HepG2 (cell line): ENCODE measurements around the gene TANGO2. TPM values are rescaled to one million over a fixed set of nuclear protein-coding genes. Genes with fewer than 3 reads are reported as not detected.
A peak's percentile ranks its signal among the peaks of the same experiment; 100 is the strongest.

Source experiments
- AKAP8 ChIP-seq: sonication (generic); formaldehyde crosslinking; IDR thresholded peaks from 2 replicates; pipeline ENCODE4 v1.5.1; 2020; ENCODE audit warnings: mild to moderate bottlenecking, missing genetic modification reagents
- CSRNP1 ChIP-seq: sonication (generic); formaldehyde crosslinking; IDR thresholded peaks from 2 replicates; pipeline ENCODE4 v1.8.1; 2023; ENCODE audit warnings: mild to moderate bottlenecking, missing genetic modification reagents
- E2F2 ChIP-seq: sonication (generic); formaldehyde crosslinking; IDR thresholded peaks from 2 replicates; pipeline ENCODE4 v1.4.0; 2020; ENCODE audit warnings: missing genetic modification reagents, borderline replicate concordance
- MBD4 ChIP-seq: IDR thresholded peaks from 2 replicates; pipeline ENCODE4 v1.6.1; 2012; ENCODE audit warnings: low read length, inconsistent platforms, borderline replicate concordance
- MXD1 ChIP-seq: sonication (generic); formaldehyde crosslinking; IDR thresholded peaks from 2 replicates; pipeline ENCODE4 v1.4.0; 2020; ENCODE audit warnings: mild to moderate bottlenecking, missing genetic modification reagents
- NCOA1 ChIP-seq: sonication (generic); formaldehyde crosslinking; IDR thresholded peaks from 2 replicates; pipeline ENCODE4 v1.9.0; 2021; ENCODE audit warnings: missing genetic modification reagents
- POGZ ChIP-seq: sonication (generic); formaldehyde crosslinking; IDR thresholded peaks from 2 replicates; pipeline ENCODE4 v1.4.0; 2020; ENCODE audit warnings: mild to moderate bottlenecking, missing genetic modification reagents
- PRDM15 ChIP-seq: sonication (generic); formaldehyde crosslinking; IDR thresholded peaks from 2 replicates; pipeline ENCODE4 v1.4.0; 2020; ENCODE audit warnings: missing genetic modification reagents
- RAD21 ChIP-seq: fragments of 450-650 bp; formaldehyde crosslinking; IDR thresholded peaks from 2 replicates; pipeline ENCODE4 v1.5.0; 2020; ENCODE audit warnings: mild to moderate bottlenecking
- SIX4 ChIP-seq: sonication (generic); formaldehyde crosslinking; IDR thresholded peaks from 2 replicates; pipeline ENCODE4 v1.4.0; 2020; ENCODE audit warnings: missing genetic modification reagents
- SNRNP70 ChIP-seq: fragments of 200-400 bp; formaldehyde crosslinking; IDR thresholded peaks from 2 replicates; pipeline ENCODE4 v1.6.1; 2017; ENCODE audit warnings: mild to moderate bottlenecking, low read depth, low read length, moderate library complexity
- TBP ChIP-seq: sonication (generic); formaldehyde crosslinking; IDR thresholded peaks from 2 replicates; pipeline ENCODE4 v1.5.0; 2020; ENCODE audit warnings: missing genetic modification reagents
- WIZ ChIP-seq: sonication (generic); formaldehyde crosslinking; IDR thresholded peaks from 2 replicates; pipeline ENCODE4 v1.5.1; 2020; ENCODE audit warnings: mild to moderate bottlenecking, missing genetic modification reagents
- ZFP90 ChIP-seq: sonication (generic); formaldehyde crosslinking; IDR thresholded peaks from 2 replicates; pipeline ENCODE4 v1.8.0; 2022; ENCODE audit warnings: missing genetic modification reagents, mild to moderate bottlenecking, inconsistent platforms, borderline replicate concordance
- ZNF160 ChIP-seq: sonication (generic); formaldehyde crosslinking; IDR thresholded peaks from 2 replicates; pipeline ENCODE4 v1.8.0; 2022; ENCODE audit warnings: mild to moderate bottlenecking, inconsistent platforms, missing genetic modification reagents
- ZNF232 ChIP-seq: sonication (generic); formaldehyde crosslinking; IDR thresholded peaks from 2 replicates; pipeline ENCODE4 v1.4.0; 2020; ENCODE audit warnings: missing genetic modification reagents, borderline replicate concordance
- ZNF543 ChIP-seq: sonication (generic); formaldehyde crosslinking; IDR thresholded peaks from 2 replicates; pipeline ENCODE4 v1.4.0; 2020; ENCODE audit warnings: mild to moderate bottlenecking, missing genetic modification reagents
- ZNF549 ChIP-seq: sonication (generic); formaldehyde crosslinking; IDR thresholded peaks from 2 replicates; pipeline ENCODE4 v1.5.0; 2020; ENCODE audit warnings: missing genetic modification reagents
- ZNF572 ChIP-seq: sonication (generic); formaldehyde crosslinking; IDR thresholded peaks from 2 replicates; pipeline ENCODE4 v1.5.1; 2020; ENCODE audit warnings: mild to moderate bottlenecking, missing genetic modification reagents
- ZNF772 ChIP-seq: sonication (generic); formaldehyde crosslinking; IDR thresholded peaks from 2 replicates; pipeline ENCODE4 v1.5.0; 2020; ENCODE audit warnings: mild to moderate bottlenecking, missing genetic modification reagents
- ZSCAN22 ChIP-seq: sonication (generic); formaldehyde crosslinking; IDR thresholded peaks from 2 replicates; pipeline ENCODE4 v1.4.0; 2020; ENCODE audit warnings: mild to moderate bottlenecking, missing genetic modification reagents
- polyA plus RNA-seq, 8 experiments: library from polyadenylated mRNA; depleted of rRNA in 3 of 8; stranded (reverse) in 7 of 8; unstranded in 1 of 8; fragments of >200 nt; fragmentation: Illumina TruSeq in 4 of 8; extraction: Trizol in 4 of 8; gene quantifications; 2 replicates each; pipeline versions ENCODE4 v1.2.1 to v1.2.3, GENCODE V29; 2011 to 2016; ENCODE audit warnings: low read depth in 4 of 8, missing spikeins in 1 of 8, mixed read lengths in 1 of 8; ENCODE audit not compliant: insufficient read depth in 1 of 8
- total RNA-seq, 5 experiments: library from RNA; depleted of rRNA; stranded (reverse); fragments of >200 nt; fragmentation: Illumina TruSeq; extraction: Trizol; gene quantifications; 2 replicates each; pipeline ENCODE4 v1.2.3, GENCODE V29; 2016; ENCODE audit warnings: low read depth in 1 of 5

Gene TANGO2
- total and polyA plus RNA-seq, 2 of the 13 experiments (the other 11 are each of a cell fraction or from before 2014, with no cell fraction given): 12.9 to 14.8 TPM

GRCh38 chr22:20015971-20016733 lies 4.8 kb upstream of the TANGO2 start (continued):
- TF ChIP-seq ZNF772 (CRISPR knock-in tag) (no peak), ZNF543 (CRISPR knock-in tag) (no peak), ZFP90 (CRISPR knock-in tag) (no peak), E2F2 (CRISPR knock-in tag) (no peak), SIX4 (CRISPR knock-in tag) (no peak), ZNF232 (CRISPR knock-in tag) (0 out of 2 replicates have a peak, but pooled peaks have one; percentile 24), ZNF549 (no peak), POGZ (no peak), WIZ (CRISPR knock-in tag) (no peak), PRDM15 (CRISPR knock-in tag) (no peak), CSRNP1 (CRISPR knock-in tag) (no peak), MXD1 (peak; percentile 21; the same call in 1 of the 2 replicates), RAD21 (CRISPR knock-in tag) (no peak), AKAP8 (CRISPR knock-in tag) (0 out of 2 replicates have a peak, but pooled peaks have one; percentile 50), SNRNP70 (no peak), TBP (CRISPR knock-in tag) (no peak), ZNF572 (CRISPR knock-in tag) (no peak), MBD4 (no peak), ZSCAN22 (no peak), ZNF160 (0 out of 2 replicates have a peak, but pooled peaks have one; percentile 37), NCOA1 (CRISPR knock-in tag) (no peak)
